SU-DHL-6 (cell line): Measurements from ENCODE around the gene ZKSCAN1.

ENCODE experiments used
- CTCF ChIP-seq: fragments of 200-600 bp; sonication (generic); IDR thresholded peaks from one replicate; pipeline ENCODE4 v1.5.1; 2017; ENCODE audit warnings: antibody characterized with exemption, mild to moderate bottlenecking, low read length, moderate library complexity; ENCODE audit not compliant: insufficient read depth, poor library complexity, severe bottlenecking
- EZH2phosphoT487 ChIP-seq: fragments of 200-600 bp; sonication (generic), shearing (Covaris generic); conservative IDR thresholded peaks from 2 replicates; pipeline ENCODE4 v1.6.1; 2018; ENCODE audit warnings: mild to moderate bottlenecking, antibody characterized with exemption, low read length, moderate library complexity, mixed read lengths

GRCh38 chr7:100049441-100050291 is 34.3 kb downstream of the ZKSCAN1 start, which contains the start of gene ZSCAN21:
- TF ChIP-seq EZH2phosphoT487 (no peak), CTCF (peak; percentile 23)
